Fibroblast of mammary gland (primary cell): ENCODE results near the gene DDAH1.

Source experiments
- DNase-seq: peaks from one replicate; pipeline ENCODE4 v3.0.0-alpha.2; 2010; ENCODE audit warnings: low read depth
- H3K4me3 ChIP-seq: 2 replicates; pipeline ENCODE4 v1.5.1; 2011; ENCODE audit warnings: low read depth, mild to moderate bottlenecking, low read length, moderate library complexity; ENCODE audit not compliant: control insufficient read depth
- CTCF ChIP-seq: conservative IDR thresholded peaks from 2 replicates; pipeline ENCODE4 v1.5.1; 2011; ENCODE audit warnings: low read depth, low read length, inconsistent platforms; ENCODE audit not compliant: control insufficient read depth, insufficient read depth

The DDAH1 gene

DNA sequence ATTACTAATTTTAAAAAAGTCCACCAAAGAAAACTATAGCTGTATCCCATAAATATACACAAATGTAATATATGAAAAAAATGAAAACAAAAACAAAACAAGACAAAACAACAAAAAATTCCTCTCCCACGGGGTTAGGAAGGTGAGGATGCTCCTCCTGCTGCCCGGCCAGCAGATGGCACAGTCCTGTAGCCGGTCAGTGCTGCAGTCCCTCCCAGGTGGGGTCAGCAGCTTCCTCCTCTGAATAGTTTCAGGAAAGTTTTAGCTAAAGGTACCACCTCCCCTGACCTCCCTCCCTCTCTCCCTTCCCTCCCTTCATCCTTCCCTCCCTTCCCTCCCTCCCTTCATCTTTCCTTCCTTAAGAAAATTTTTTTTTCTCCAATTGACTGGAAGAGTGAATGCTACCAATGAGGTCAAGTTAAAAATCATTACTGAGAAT lies 120.7 kb downstream of the DDAH1 start:
- TF ChIP-seq CTCF, result peak; percentile 76
- H3K4me3 ChIP-seq, result no peak overlapping the region
- DNase-seq, result peak; percentile 52

DNA sequence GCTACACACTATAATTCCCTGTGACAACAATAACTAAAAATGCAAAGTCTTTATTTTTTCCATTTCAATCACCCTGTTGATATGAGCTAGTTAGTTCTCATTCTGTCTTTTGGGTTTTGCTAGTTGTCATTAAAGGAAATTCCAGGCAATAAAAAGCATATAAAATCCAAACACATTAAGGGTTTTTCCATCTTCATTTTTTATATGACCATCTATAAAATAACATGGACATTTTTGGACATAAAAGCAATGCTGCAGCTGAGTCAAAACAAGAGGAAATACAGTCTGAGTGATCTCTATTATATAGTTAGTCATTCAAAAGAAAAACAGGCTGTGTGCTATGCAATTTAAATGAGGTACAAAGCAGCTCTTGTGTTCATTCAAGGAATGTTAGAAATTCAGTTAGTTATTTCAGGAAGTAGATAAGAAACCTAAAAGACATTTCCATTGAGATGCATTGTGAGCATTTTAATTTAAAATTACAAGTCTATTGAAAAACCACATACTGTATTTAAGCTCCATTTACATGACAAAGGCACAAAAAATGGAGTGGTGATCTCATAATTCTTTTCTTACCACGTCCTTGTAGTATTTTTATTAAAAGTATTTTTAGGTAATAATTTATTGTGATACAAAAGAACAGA lies 121.2 kb downstream of the DDAH1 start:
- H3K4me3 ChIP-seq, result no peak overlapping the region
- DNase-seq, result peak; percentile 50
- TF ChIP-seq CTCF, result no peak

GRCh38 chr1:85343213-85343611 lies 121.7 kb downstream of the DDAH1 start:
- no peak overlapping the region for H3K4me3 ChIP-seq
- no peak for TF ChIP-seq CTCF
- no peak for DNase-seq

DNA sequence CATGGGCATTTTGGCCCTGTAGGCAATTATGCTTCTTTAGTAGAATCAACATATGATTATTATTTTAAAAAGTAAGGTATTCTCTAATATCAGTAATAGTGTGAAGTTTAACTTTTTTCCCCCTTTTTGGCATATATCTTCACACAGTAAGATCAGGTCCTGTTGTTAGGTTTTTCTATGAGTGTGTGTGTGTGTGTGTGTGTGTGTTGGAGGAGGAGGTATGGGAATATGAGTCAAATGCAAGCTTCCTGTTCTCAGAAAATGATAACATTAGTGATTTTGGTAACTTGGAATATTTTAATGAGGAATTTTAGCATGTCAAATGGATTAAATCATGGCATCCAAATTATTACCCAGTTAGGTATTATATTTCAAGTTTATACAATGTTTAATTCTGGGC lies 122.8 kb downstream of the DDAH1 start:
- no peak for TF ChIP-seq CTCF
- DNase-seq, result peak; percentile 48
- no peak overlapping the region for H3K4me3 ChIP-seq

DNA sequence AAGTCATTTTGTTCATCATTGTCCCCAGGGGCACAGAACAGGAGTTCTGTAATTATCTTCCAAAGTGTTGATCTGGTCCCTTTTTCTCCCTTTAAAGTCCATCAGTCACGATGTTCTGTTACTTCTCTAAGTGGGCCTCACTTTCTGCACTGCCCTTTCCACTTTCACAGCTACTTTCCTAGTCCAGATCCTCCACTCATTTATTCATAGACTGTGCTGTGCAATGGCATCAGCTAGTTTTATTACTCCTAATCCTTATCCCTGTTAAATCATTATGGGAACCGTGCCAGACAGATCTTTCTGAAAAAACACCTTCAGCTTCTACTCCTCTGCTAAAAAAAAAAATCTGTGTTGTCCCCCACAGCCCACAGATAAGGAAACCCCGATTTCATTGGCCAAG lies 124.5 kb downstream of the DDAH1 start:
- DNase-seq, result no peak
- no peak for TF ChIP-seq CTCF
- H3K4me3 ChIP-seq, result no peak overlapping the region

DNA sequence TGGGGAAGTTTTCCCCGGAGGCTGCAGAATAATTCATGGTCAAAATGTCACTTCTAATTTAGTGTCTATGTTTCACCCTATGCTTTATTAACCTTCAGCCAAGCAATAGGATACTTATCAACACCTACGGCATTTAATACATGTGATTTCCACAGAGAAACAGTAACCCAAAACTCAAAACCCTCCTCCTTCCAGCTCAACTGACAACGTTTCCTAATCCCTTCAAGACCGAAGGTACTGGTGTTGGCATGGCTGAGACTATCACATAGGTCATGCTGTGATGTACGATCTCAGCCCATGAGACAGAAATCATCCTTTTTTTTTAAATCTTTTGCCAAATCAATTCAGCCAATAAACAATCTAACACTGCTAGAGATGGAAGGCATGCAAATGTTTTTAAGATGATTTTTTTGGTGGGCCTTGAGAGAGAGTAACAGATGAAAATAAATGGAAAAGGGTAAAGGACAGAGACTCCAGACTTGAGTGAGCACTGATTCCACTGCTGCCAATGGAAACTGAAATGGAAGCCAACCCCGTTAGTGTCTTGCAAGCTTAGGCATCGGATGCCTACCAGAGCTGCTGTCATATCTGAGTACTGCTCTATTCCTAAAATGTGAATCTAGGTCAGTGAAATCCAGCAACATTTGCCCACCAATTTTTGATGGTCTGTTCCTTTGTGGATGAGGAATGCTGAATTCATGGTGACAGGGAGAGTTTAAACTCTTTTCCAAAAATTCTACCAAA lies 125.1 kb downstream of the DDAH1 start:
- no peak for TF ChIP-seq CTCF
- no peak for DNase-seq
- no peak overlapping the region for H3K4me3 ChIP-seq
